Activated naive CD4-positive, alpha-beta T cell treated with anti-CD3 and anti-CD28 coated beads, Interleukin-2, amount 50 U/mL, for 72 hours (primary cell): ENCODE data around the gene UNK. TPM values are rescaled to one million over a fixed set of nuclear protein-coding genes. Genes with fewer than 3 reads are reported as not detected.

Experiments
- ATAC-seq, 2 donors: fragments of 150-1000 bp; cut with Tn5 transposase; 2 replicates each; pipeline ENCODE4 v1.10.0; 2021; ENCODE audit warnings: mild to moderate bottlenecking in 2 of 2, moderate library complexity in 2 of 2
- DNase-seq, 2 donors: peaks; one replicate each; pipeline ENCODE4 v3.0.0; 2021 to 2022; ENCODE audit warnings: low spot score in 2 of 2
- H3K27ac Mint-ChIP-seq, 2 donors: one replicate each; pipeline ENCODE4 v1.8.0; 2022; ENCODE audit warnings: mild to moderate bottlenecking in 2 of 2, mixed read lengths in 2 of 2
- H3K36me3 Mint-ChIP-seq, 2 donors: one replicate each; pipeline ENCODE4 v1.8.0; 2022; ENCODE audit warnings: mixed read lengths in 2 of 2
- H3K9me3 Mint-ChIP-seq, 2 donors: one replicate each; pipeline ENCODE4 v1.8.0; 2022; ENCODE audit warnings: mixed read lengths in 2 of 2
- total RNA-seq, 2 donors: library from RNA; stranded (reverse); gene quantifications; one replicate each; pipeline ENCODE4 v1.2.3, GENCODE V29; 2022

UNK gene
- total RNA-seq, 2 donors from 2014 or later, result 15.3 to 29.3 TPM

DNA sequence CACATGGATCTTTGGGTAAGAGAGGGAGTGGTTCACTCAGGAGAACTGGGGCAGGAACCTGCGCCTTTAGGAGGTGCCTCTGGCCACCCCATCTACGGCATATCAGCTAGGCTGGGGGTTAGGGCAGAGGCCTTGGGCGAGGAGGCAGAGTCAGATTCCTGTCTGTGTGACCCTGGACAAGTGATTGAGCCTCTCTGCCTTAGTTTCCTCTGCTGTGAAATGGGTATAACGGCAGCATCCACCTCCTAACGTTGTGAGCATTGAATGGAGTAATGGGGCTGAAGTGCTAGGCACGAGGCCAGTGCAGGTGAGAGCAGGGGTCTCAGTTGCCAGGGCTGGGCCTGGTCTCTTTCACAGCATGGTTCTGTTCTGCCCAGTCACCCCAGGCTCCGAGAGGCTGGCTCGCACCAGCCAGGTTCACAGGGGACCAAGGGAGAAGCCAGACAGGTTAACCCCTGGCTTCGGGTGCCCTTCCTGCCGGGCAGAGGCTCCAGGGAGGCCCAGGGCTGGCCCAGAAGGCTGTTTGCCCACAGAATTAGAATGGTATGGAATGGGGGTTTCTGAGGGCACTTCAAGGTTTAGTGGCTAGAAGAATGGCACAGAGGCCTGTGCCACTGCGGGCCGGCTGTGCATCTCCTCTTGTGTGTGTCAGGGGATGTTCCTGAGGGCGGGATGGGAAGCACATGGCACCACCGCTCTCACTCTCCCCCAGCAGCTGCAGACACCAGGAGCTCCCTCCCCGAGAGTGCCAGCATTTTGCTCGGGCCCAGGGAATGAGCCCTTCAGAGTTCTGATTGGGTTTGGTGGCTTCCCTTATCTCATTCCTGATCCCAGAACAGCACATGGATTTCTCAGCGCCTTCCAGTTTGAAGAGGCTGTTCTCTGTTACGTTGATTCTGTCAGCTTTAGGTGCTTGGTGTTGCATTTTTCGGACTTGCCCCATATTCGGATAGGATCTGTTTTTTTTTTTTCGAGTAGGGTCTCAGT lies 35.8 kb downstream of the UNK start:
- Mint-ChIP-seq H3K36me3 (no peaks in the 10 kb centered on the region), H3K27ac (peak overlapping the region; percentile 77 to 84), H3K9me3 (no peaks in the 10 kb centered on the region)
- ATAC-seq, result no peak
- no peak for DNase-seq

DNA sequence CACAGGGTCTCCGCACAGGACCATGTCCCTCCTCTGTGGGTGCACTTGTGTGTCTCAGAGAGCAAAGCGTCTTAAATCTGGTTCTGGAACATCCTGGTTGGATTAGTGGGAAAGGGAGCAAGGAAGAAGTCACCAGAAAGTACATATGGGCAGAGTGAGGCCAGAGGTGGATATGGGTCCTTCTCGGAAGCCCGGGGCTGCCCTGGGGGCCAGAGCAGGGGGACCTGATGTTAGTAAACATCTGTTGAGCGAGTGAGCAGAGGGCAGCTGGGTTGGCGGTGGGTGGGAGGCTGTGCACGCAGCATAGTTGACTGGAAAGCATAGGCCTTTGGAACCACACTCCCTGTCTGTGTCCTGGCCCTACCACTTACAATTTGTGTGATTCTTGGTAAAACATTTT lies 36.9 kb downstream of the UNK start:
- ATAC-seq (no peak), DNase-seq (no peak)
- Mint-ChIP-seq H3K36me3 (no peaks in the 10 kb centered on the region), H3K9me3 (no peaks in the 10 kb centered on the region), H3K27ac (peak overlapping the region; percentile 84 to 98)

DNA sequence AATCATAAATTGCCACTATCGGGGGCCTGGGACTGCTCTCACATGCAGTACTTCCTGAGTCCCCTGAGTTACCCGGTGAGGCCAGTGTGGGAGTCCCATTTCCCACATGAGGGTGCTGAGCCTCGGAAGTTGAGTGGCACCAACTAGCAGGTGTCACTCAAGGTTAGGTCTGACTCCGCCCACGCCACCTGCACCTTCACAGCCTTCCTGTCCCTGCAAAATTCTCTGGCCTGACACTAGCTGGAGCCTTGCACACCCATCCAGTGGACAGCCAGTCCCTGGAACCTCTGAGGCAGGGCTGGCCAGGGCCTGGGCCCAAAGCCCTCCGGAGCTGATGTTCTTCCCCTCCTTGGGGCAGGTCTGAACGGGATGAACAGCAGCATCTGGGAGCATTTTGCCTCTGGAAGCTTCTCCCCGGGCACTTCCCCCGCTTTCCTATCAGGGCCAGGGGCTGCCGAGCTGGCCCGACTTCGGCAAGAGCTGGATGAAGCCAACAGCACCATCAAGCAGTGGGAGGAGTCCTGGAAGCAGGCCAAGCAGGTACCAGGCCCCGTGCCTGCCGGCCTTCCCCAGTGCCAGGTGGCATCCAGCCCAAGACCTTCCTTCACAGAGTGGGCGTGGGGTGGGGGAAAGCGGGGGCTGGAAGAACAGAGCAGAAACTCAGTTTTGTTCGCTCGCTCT lies 37.7 kb downstream of the UNK start:
- Mint-ChIP-seq H3K9me3 (no peaks in the 10 kb centered on the region), H3K36me3 (no peaks in the 10 kb centered on the region), H3K27ac (peak overlapping the region; percentile 84 to 98)
- ATAC-seq (peak; percentile 12 to 30), DNase-seq (no peak)

DNA sequence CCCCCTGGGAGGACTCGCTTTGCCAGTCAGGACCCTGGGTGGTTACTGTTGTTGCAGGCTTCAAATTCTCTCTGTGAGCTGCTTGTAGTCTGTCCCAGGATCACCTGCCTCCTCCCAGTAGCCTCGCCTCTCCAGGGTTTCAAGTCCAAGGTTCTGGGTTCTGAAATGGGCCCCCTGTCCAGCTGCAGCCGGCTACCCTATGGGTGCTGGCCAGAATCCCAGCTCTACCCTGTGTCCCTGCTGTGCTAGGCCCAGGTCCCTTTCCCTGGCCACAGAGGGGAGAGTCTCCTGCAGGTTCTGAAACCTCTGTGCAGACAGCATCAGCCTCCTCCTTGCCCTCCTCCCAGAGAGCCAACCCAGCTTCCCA lies 38.2 kb downstream of the UNK start:
- peak overlapping the region in 1 of 2 donors; percentile 84 for H3K27ac Mint-ChIP-seq
- no peak for DNase-seq
- no peak for ATAC-seq
- H3K36me3 Mint-ChIP-seq, result no peaks in the 10 kb centered on the region
- H3K9me3 Mint-ChIP-seq, result no peaks in the 10 kb centered on the region

DNA sequence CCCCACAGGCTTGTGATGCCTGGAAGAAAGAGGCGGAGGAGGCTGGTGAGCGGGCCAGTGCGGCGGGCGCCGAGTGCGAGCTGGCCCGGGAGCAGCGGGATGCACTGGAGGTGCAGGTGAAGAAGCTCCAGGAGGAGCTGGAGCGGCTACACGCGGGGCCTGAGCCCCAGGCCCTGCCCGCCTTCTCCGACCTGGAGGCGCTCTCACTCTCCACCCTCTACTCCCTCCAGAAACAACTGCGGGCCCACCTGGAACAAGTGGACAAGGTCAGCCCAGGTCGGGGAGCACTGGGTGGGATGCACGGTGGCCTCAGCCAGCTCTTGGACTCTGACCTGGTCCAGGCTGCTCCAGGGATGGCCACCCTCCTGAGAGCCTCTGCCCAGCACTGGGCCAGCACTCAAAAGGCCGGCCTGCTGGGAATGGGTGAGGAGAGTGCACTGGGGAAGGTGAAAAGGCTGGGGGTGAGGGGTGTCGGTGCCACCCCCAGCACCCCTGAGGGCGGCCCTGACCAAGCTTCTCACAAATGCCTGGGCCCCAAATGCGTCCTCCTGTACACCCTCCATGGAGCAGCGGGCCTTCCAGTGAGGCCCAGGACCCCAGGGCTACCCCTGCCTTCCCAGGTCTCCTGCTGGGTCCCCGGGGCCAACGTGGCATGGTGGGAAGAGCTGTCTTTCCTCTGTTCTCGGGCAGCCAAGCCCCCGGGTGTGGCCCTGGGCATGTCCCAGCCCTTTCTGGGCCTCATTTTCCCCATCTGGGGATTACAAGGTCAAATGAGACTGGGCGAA lies 38.8 kb downstream of the UNK start:
- no peaks in the 10 kb centered on the region for H3K36me3 Mint-ChIP-seq
- H3K27ac Mint-ChIP-seq, result peak overlapping the region in 1 of 2 donors; percentile 84
- DNase-seq (no peak), ATAC-seq (no peak)
- no peaks in the 10 kb centered on the region for H3K9me3 Mint-ChIP-seq

DNA sequence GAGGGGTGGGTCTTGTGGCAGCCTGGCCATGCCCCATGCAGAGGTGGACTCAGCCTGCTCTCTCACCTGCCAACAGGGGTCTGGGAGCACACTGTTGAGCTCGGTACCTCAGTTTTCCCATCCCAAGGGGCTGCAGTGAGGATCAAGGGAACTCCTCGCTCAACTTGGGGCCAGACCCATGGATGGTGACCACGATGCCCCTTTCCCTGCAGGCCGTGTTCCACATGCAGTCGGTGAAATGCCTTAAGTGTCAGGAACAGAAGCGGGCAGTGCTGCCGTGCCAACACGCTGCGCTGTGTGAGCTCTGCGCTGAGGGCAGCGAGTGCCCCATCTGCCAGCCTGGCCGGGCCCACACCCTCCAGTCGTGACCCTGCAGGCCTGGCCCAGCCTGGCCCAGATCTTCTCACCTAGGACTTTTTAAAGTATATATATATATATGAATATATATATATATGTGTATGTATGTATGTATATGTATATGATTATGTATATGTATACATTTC lies 39.5 kb downstream of the UNK start:
- H3K27ac Mint-ChIP-seq, result peak overlapping the region in 1 of 2 donors; percentile 64
- ATAC-seq, result no peak
- H3K9me3 Mint-ChIP-seq, result no peaks in the 10 kb centered on the region
- no peak for DNase-seq
- H3K36me3 Mint-ChIP-seq, result no peaks in the 10 kb centered on the region

DNA sequence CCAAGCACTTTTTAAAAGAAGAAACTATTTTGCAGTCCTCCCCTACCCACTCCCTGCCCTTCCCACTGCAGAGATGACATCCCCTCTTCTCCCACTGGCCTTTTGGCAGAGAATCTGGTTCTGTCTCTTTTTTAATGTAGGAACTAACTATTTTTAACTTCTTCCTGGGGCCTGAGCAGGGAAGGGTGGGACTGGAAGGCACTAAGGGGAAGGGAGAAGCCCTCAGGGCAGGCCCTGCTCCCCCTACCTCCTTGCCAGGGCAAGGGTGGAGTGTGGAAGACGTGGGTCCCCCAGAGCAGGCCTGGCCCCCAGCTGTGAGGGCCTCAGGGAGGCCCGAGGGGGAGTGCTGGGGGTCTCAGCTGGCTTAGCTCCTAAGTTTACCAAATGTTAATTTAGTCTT lies 40.1 kb downstream of the UNK start:
- no peak overlapping the region for H3K27ac Mint-ChIP-seq
- no peak for ATAC-seq
- no peaks in the 10 kb centered on the region for H3K9me3 Mint-ChIP-seq
- H3K36me3 Mint-ChIP-seq, result no peaks in the 10 kb centered on the region
- no peak for DNase-seq

DNA sequence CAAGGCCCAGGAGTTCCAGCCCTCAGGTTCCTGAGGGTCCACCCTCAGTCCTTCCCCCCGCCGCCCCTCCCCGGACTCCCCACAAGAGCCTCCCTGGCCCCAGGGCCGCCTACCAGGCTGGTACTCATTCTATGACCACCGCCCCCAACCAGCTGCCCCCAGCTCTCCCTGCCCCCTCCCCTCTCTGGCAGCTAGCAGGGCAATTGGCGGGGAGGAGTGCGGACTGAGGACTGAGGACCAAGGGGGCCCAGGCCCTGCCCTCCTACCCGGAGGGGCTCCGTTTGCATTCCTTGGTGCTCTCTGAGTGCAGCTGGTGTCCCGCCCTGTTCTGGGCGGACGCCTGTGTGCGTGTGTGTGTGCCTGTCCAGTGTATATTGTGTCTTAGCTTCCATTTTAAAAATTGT lies 40.5 kb downstream of the UNK start:
- DNase-seq, result no peak
- Mint-ChIP-seq H3K36me3 (no peaks in the 10 kb centered on the region), H3K27ac (peak overlapping the region; percentile 6 to 48), H3K9me3 (no peaks in the 10 kb centered on the region)
- ATAC-seq, result no peak

DNA sequence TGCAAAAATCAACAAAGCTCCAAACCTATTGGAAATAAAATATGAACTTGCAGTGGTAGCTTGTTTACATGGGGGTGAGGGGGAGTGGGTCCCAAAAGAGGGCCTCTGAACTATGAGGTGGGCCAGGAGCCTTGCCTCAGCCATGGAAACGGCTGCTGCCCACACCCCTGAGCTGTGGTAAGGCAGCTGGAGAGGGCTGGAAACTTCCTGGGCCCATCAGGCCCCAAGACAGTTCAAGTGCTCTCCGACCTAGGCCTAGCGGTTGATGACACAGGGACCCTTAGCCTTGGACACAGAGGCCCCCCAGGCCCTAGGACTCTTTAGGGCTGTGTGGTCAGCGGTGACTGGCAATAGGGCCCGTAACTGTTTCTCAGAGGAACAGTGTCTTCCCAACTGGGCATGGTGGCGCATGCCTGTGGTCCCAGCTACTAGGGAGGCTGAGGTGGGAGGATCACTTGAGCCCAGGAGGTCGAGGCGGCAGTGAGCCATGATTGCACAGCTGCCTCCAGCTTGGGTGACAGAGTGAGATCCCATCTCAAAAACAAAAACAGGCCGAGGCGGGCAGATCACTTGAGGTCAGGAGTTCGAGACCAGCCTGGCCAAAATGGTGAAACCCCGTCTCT lies 41.3 kb downstream of the UNK start:
- H3K36me3 Mint-ChIP-seq, result no peaks in the 10 kb centered on the region
- peak overlapping the region in 1 of 2 donors; percentile 48 for H3K27ac Mint-ChIP-seq
- H3K9me3 Mint-ChIP-seq, result no peaks in the 10 kb centered on the region
- ATAC-seq (no peak), DNase-seq (no peak)

DNA sequence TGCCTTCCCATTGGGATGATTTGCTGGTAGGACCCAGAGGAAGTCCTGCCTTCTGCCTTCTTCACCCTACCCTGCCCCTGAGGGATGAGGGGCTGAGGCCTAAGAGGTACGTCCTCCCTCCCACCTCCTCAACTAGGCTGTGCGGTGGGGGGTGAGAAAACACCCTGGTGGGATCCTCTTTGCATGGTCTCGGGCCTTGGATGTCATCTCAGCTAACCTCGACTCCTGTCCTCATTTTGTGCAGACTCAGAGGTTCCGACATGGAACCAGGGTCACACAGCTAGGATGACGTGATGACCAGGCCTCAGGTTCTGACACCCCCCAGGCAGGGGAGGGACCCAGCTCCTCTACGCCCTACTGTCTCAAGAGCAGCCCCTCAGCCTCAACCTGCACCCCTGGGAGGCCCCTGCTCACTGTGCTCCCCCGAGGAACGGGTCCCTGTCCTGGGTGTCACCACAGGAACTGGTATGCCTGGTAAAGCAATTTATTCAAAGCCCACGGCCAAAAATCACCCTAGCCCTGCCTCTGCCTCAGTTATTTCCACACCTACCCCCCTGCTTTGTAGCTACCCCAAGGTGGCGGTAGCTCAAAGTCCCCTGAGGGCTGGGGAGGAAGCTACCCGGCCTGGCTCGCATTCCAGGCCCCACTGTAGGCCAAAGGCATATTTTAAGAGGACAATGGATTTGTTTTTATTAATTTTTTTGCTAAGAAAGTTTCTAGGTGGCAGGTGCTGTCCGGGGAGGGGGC lies 42.1 kb downstream of the UNK start:
- H3K27ac Mint-ChIP-seq, result peak overlapping the region; percentile 68 to 81
- no peaks in the 10 kb centered on the region for H3K36me3 Mint-ChIP-seq
- H3K9me3 Mint-ChIP-seq, result no peaks in the 10 kb centered on the region
- no peak for DNase-seq
- ATAC-seq, result no peak

DNA sequence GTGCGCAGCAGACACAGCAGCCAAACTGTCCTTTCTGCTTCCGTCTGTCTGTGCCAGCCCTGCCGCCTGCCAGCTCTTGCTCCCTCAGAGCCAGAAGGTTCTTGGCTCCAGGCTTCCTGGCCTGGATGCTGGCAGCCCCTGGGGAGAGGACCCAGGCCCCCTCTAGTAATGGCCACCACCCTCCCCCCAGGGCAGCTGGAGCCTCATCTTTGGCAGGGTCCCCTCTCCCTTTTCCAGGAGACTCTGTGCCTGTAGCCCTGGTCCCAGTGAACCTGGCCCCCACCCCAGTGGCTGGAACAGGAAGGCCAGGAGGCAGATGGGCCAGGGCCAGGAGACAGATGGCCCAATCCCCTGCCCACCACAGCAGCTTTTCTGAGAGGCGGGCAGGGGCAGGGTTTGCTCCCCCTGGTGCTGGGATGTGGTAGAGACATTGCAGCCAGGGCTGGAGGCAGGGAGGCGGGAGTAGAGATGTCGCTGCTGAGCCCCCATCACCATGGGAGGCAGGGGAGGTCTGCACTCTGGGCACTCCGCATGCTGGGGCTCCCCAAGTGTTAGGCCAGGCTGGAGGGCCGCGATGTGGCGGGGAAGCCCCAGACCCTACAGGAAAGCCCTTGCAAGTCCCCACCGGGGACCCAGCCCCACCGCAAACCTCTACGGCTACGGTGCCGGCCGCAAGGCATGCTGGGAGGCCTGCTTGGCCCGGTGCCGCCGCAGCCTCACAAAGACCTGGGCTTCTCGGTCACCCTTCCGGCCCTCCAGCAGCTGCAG lies 42.9 kb downstream of the UNK start:
- H3K36me3 Mint-ChIP-seq, result no peaks in the 10 kb centered on the region
- peak; percentile 75 to 79 for DNase-seq
- peak overlapping the region; percentile 81 to 90 for H3K27ac Mint-ChIP-seq
- no peaks in the 10 kb centered on the region for H3K9me3 Mint-ChIP-seq
- ATAC-seq, result peak; percentile 62 to 78

DNA sequence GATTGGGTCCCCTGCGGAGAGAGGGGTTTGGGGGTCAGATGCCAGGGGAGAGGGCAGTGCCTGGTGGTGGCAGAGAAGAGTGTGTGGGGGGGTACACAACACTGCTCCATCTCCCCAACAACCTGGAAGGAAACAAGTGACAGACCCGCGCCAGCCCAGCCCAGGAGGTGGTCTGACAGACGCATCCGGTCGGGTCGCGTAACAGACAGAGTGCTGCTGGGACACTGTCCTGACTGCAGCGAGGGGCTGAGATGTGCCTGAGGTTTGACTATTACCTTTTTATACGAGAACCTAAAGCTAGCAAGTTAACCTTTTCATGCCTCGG lies 43.4 kb downstream of the UNK start:
- Mint-ChIP-seq H3K27ac (peak overlapping the region; percentile 81 to 90), H3K36me3 (no peaks in the 10 kb centered on the region), H3K9me3 (no peaks in the 10 kb centered on the region)
- ATAC-seq (peak in 1 of 2 donors; percentile 22), DNase-seq (no peak)

DNA sequence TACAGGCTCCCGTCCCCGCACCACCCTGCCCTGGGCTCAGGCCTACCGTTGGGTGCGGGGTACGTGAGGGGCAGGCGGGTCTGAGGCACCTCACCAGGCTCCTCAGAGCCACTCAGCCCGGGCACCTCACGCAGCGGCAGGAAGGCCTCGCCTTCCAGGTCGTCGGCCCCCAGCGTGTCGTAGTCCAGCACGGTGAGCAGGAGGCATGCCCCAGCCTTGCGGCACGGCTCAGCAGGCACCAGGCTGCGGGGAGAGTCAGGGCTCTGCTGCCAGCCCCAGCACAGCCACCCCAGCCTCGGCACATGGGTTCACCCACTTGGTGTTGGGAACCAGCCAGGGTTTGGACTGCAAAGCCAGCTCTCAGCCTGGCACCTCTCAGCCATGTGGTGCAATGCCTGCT lies 44.1 kb downstream of the UNK start:
- no peaks in the 10 kb centered on the region for H3K9me3 Mint-ChIP-seq
- H3K27ac Mint-ChIP-seq, result peak overlapping the region in 1 of 2 donors; percentile 81
- ATAC-seq, result no peak
- no peak for DNase-seq
- H3K36me3 Mint-ChIP-seq, result no peaks in the 10 kb centered on the region

DNA sequence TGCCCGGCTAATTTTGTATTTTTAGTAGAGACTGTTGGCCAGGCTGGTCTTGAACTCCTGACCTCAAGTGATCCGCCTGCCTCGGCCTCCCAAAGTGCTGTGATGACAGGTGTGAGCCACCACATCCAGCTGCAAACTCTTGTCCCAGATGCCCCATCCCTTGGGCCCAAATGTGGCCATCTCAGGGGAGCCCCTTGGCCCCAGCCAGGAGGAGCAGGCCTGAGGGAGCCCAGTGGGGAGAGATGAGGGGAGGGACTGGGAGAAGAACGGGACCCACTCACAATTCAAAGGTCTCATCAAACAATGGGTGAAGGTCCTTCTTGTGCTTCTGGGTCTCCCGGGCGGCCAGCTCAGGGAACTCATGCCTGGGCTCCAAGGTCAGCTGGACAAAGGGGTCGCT lies 45.1 kb downstream of the UNK start:
- Mint-ChIP-seq H3K36me3 (no peaks in the 10 kb centered on the region), H3K9me3 (no peaks in the 10 kb centered on the region), H3K27ac (peak overlapping the region in 1 of 2 donors; percentile 50)
- DNase-seq (no peak), ATAC-seq (no peak)
